ENCODE measurements around the gene CHRM4.
"Not testable (repeated sequence)": the region's sequence is repeated elsewhere in the genome, so short reads cannot be mapped to it uniquely, and the experiment has no call there.

DNA sequence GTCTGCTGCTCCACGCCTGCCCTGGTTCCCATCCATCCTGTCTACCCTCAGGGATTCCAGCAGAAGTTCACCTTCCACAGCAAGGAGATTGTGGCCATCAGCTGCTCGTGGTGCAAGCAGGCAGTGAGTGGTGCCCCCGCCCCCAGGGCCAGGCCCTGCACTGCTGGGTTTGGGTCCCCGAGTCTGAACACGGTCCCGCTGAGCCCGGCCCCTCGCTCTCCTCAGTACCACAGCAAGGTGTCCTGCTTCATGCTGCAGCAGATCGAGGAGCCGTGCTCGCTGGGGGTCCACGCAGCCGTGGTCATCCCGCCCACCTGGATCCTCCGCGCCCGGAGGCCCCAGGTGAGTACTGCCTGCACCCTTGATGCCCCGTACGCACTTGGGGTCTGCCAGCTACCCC lies 20.3 kb downstream of the CHRM4 start:
- not testable (repeated sequence) for TF ChIP-seq POLR2A (IDR thresholded peaks at IDR 0.05; ENCODE audit: borderline replicate concordance, extremely low read depth, insufficient read depth, insufficient read length); POLR2AphosphoS5 (IDR thresholded peaks at IDR 0.05; ENCODE audit: low read depth, low read length); EZH2phosphoT487 (IDR thresholded peaks at IDR 0.05; ENCODE audit: borderline replicate concordance); EZH2 (IDR thresholded peaks at IDR 0.05); ELF1 (IDR thresholded peaks at IDR 0.05; ENCODE audit: borderline replicate concordance, low read depth); TCF7L2 (IDR thresholded peaks at IDR 0.05; ENCODE audit: borderline replicate concordance, extremely low read depth, insufficient read depth, insufficient read length); YY1 (IDR thresholded peaks at IDR 0.05; ENCODE audit: extremely low read depth, insufficient replicate concordance, low read depth, low read length); SIN3A (IDR thresholded peaks at IDR 0.05; ENCODE audit: low read depth); MAX (IDR thresholded peaks at IDR 0.05)
- TF ChIP-seq, protein P1, sequence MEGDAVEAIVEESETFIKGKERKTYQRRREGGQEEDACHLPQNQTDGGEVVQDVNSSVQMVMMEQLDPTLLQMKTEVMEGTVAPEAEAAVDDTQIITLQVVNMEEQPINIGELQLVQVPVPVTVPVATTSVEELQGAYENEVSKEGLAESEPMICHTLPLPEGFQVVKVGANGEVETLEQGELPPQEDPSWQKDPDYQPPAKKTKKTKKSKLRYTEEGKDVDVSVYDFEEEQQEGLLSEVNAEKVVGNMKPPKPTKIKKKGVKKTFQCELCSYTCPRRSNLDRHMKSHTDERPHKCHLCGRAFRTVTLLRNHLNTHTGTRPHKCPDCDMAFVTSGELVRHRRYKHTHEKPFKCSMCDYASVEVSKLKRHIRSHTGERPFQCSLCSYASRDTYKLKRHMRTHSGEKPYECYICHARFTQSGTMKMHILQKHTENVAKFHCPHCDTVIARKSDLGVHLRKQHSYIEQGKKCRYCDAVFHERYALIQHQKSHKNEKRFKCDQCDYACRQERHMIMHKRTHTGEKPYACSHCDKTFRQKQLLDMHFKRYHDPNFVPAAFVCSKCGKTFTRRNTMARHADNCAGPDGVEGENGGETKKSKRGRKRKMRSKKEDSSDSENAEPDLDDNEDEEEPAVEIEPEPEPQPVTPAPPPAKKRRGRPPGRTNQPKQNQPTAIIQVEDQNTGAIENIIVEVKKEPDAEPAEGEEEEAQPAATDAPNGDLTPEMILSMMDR (IDR thresholded peaks at IDR 0.05 in 2 of 3, conservative IDR thresholded peaks at IDR 0.05 in 1 of 3; ENCODE audit: borderline replicate concordance in 1 of 3, insufficient read depth in 1 of 3, low read depth in 2 of 3, low read length in 2 of 3) = not testable (repeated sequence)
- TF ChIP-seq, protein P2, sequence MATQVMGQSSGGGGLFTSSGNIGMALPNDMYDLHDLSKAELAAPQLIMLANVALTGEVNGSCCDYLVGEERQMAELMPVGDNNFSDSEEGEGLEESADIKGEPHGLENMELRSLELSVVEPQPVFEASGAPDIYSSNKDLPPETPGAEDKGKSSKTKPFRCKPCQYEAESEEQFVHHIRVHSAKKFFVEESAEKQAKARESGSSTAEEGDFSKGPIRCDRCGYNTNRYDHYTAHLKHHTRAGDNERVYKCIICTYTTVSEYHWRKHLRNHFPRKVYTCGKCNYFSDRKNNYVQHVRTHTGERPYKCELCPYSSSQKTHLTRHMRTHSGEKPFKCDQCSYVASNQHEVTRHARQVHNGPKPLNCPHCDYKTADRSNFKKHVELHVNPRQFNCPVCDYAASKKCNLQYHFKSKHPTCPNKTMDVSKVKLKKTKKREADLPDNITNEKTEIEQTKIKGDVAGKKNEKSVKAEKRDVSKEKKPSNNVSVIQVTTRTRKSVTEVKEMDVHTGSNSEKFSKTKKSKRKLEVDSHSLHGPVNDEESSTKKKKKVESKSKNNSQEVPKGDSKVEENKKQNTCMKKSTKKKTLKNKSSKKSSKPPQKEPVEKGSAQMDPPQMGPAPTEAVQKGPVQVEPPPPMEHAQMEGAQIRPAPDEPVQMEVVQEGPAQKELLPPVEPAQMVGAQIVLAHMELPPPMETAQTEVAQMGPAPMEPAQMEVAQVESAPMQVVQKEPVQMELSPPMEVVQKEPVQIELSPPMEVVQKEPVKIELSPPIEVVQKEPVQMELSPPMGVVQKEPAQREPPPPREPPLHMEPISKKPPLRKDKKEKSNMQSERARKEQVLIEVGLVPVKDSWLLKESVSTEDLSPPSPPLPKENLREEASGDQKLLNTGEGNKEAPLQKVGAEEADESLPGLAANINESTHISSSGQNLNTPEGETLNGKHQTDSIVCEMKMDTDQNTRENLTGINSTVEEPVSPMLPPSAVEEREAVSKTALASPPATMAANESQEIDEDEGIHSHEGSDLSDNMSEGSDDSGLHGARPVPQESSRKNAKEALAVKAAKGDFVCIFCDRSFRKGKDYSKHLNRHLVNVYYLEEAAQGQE (IDR thresholded peaks at IDR 0.05; ENCODE audit: low read depth) = not testable (repeated sequence)
- TF ChIP-seq, protein P3, sequence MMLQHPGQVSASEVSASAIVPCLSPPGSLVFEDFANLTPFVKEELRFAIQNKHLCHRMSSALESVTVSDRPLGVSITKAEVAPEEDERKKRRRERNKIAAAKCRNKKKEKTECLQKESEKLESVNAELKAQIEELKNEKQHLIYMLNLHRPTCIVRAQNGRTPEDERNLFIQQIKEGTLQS (IDR thresholded peaks at IDR 0.05) = not testable (repeated sequence)
- TF ChIP-seq, protein P4, sequence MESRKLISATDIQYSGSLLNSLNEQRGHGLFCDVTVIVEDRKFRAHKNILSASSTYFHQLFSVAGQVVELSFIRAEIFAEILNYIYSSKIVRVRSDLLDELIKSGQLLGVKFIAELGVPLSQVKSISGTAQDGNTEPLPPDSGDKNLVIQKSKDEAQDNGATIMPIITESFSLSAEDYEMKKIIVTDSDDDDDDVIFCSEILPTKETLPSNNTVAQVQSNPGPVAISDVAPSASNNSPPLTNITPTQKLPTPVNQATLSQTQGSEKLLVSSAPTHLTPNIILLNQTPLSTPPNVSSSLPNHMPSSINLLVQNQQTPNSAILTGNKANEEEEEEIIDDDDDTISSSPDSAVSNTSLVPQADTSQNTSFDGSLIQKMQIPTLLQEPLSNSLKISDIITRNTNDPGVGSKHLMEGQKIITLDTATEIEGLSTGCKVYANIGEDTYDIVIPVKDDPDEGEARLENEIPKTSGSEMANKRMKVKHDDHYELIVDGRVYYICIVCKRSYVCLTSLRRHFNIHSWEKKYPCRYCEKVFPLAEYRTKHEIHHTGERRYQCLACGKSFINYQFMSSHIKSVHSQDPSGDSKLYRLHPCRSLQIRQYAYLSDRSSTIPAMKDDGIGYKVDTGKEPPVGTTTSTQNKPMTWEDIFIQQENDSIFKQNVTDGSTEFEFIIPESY (IDR thresholded peaks at IDR 0.05; ENCODE audit: extremely low read depth, insufficient replicate concordance, low read length) = not testable (repeated sequence)

All from HCT116 (cell line).